HepG2 (cell line): ENCODE measurements around the gene FAM174C. TPM values are rescaled to one million over a fixed set of nuclear protein-coding genes. Genes with fewer than 3 reads are reported as not detected.

ENCODE experiments used
- ARNT2 ChIP-seq: sonication (generic); formaldehyde crosslinking; IDR thresholded peaks from 2 replicates; pipeline ENCODE4 v1.8.0; 2022; ENCODE audit warnings: mild to moderate bottlenecking, low read depth, missing genetic modification reagents, moderate library complexity
- CSRNP2 ChIP-seq: sonication (generic); formaldehyde crosslinking; conservative IDR thresholded peaks from 2 replicates; pipeline ENCODE4 v1.8.0; 2022; ENCODE audit warnings: low read depth, missing genetic modification reagents
- E2F1 ChIP-seq: sonication (generic); formaldehyde crosslinking; IDR thresholded peaks from 2 replicates; pipeline ENCODE4 v1.5.0; 2020; ENCODE audit warnings: missing genetic modification reagents
- GLI4 ChIP-seq: sonication (generic); formaldehyde crosslinking; IDR thresholded peaks from 2 replicates; pipeline ENCODE4 v1.5.1; 2020; ENCODE audit warnings: missing genetic modification reagents, mild to moderate bottlenecking, moderate library complexity, borderline replicate concordance
- JDP2 ChIP-seq: sonication (generic); formaldehyde crosslinking; IDR thresholded peaks from 2 replicates; pipeline ENCODE4 v1.8.1; 2022; ENCODE audit warnings: missing genetic modification reagents, borderline replicate concordance
- KLF12 ChIP-seq: sonication (generic); formaldehyde crosslinking; IDR thresholded peaks from 2 replicates; pipeline ENCODE4 v1.4.0; 2020; ENCODE audit warnings: missing genetic modification reagents, borderline replicate concordance
- KMT2A ChIP-seq: sonication (generic); formaldehyde crosslinking; IDR thresholded peaks from 2 replicates; pipeline ENCODE4 v1.4.0; 2020; ENCODE audit warnings: missing genetic modification reagents
- NONO ChIP-seq, 2 experiments: fragments of 450-650 bp in 1 of 2; sonication (generic) in 1 of 2; formaldehyde crosslinking in 1 of 2; IDR thresholded peaks in 1 of 2; conservative IDR thresholded peaks in 1 of 2; 2 replicates each; pipeline versions ENCODE4 v1.6.1 to v1.8.0; 2017 to 2022; ENCODE audit warnings: mild to moderate bottlenecking in 1 of 2, missing genetic modification reagents in 1 of 2, moderate library complexity in 1 of 2
- RERE ChIP-seq: IDR thresholded peaks from 2 replicates; pipeline ENCODE4 v1.6.1; 2016; ENCODE audit warnings: low read depth, missing genetic modification reagents, missing compliant biosample characterization
- SIX1 ChIP-seq: sonication (generic); formaldehyde crosslinking; IDR thresholded peaks from 2 replicates; pipeline ENCODE4 v1.4.0; 2020; ENCODE audit warnings: missing genetic modification reagents, borderline replicate concordance
- ZNF263 ChIP-seq: sonication (generic); formaldehyde crosslinking; IDR thresholded peaks from 2 replicates; pipeline ENCODE4 v1.4.0; 2020; ENCODE audit warnings: missing genetic modification reagents
- ZNF691 ChIP-seq: sonication (generic); formaldehyde crosslinking; IDR thresholded peaks from 2 replicates; pipeline ENCODE4 v1.4.0; 2020; ENCODE audit warnings: missing genetic modification reagents, low read depth, mild to moderate bottlenecking, borderline replicate concordance
- ZSCAN20 ChIP-seq: sonication (generic); formaldehyde crosslinking; IDR thresholded peaks from 2 replicates; pipeline ENCODE4 v1.4.0; 2020; ENCODE audit warnings: missing genetic modification reagents, mild to moderate bottlenecking, borderline replicate concordance
- polyA plus RNA-seq, 8 experiments: library from polyadenylated mRNA; depleted of rRNA in 3 of 8; stranded (reverse) in 7 of 8; unstranded in 1 of 8; fragments of >200 nt; fragmentation: Illumina TruSeq in 4 of 8; extraction: Trizol in 4 of 8; gene quantifications; 2 replicates each; pipeline versions ENCODE4 v1.2.1 to v1.2.3, GENCODE V29; 2011 to 2016; ENCODE audit warnings: low read depth in 4 of 8, missing spikeins in 1 of 8, mixed read lengths in 1 of 8; ENCODE audit not compliant: insufficient read depth in 1 of 8
- total RNA-seq, 5 experiments: library from RNA; depleted of rRNA; stranded (reverse); fragments of >200 nt; fragmentation: Illumina TruSeq; extraction: Trizol; gene quantifications; 2 replicates each; pipeline ENCODE4 v1.2.3, GENCODE V29; 2016; ENCODE audit warnings: low read depth in 1 of 5
- TF ChIP-seq, protein P1 (sequence below): sonication (generic); formaldehyde crosslinking; IDR thresholded peaks from 2 replicates; pipeline ENCODE4 v1.5.0; 2020; ENCODE audit warnings: mild to moderate bottlenecking, missing genetic modification reagents, borderline replicate concordance

The FAM174C gene
- total and polyA plus RNA-seq, 2 of the 13 experiments (the other 11 are each of a cell fraction or from before 2014, with no cell fraction given): 19.5 to 31.3 TPM

DNA sequence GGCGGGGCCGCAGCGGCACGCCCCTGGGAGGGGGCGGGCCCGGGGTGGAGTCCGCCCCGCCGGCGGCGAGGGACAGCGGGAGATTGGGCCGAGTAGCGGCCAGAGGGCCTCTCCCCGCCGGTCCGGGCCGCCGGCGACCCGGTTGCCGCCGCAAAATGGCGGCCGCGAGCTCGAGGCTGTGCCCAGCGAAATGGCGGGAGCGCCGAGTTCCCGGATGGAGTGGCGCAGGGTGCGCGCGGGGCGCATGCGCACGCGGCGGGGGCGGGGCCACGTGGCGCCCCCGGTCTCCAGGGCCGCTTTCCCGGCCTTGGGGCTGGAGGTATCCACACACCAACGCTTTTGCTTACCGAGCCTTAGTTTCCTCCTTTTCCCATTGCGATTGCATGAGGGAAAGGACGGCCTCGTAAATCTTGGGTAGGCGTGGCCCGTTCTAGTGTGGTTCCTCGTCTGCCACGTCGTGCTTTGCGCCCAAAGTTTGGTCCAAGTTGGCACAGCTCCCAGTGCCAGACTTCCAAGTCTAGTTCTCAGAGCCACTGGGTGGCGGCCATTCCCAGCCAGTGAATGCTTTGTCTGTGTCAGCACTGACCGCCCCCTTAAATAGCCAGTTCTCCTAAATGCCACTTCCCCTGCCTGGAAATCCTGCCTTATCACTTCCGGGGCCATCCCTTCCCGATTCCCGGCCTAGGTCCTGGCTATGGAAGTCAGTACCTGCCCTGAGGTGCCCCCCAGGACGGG is 5.7 kb upstream of the FAM174C start (continued):
- TF ChIP-seq, protein P1, sequence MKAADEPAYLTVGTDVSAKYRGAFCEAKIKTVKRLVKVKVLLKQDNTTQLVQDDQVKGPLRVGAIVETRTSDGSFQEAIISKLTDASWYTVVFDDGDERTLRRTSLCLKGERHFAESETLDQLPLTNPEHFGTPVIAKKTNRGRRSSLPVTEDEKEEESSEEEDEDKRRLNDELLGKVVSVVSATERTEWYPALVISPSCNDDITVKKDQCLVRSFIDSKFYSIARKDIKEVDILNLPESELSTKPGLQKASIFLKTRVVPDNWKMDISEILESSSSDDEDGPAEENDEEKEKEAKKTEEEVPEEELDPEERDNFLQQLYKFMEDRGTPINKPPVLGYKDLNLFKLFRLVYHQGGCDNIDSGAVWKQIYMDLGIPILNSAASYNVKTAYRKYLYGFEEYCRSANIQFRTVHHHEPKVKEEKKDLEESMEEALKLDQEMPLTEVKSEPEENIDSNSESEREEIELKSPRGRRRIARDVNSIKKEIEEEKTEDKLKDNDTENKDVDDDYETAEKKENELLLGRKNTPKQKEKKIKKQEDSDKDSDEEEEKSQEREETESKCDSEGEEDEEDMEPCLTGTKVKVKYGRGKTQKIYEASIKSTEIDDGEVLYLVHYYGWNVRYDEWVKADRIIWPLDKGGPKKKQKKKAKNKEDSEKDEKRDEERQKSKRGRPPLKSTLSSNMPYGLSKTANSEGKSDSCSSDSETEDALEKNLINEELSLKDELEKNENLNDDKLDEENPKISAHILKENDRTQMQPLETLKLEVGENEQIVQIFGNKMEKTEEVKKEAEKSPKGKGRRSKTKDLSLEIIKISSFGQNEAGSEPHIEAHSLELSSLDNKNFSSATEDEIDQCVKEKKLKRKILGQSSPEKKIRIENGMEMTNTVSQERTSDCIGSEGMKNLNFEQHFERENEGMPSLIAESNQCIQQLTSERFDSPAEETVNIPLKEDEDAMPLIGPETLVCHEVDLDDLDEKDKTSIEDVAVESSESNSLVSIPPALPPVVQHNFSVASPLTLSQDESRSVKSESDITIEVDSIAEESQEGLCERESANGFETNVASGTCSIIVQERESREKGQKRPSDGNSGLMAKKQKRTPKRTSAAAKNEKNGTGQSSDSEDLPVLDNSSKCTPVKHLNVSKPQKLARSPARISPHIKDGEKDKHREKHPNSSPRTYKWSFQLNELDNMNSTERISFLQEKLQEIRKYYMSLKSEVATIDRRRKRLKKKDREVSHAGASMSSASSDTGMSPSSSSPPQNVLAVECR (CRISPR knock-in tag): peak; percentile 90
- TF ChIP-seq CSRNP2 (CRISPR knock-in tag) (0 out of 2 replicates have a peak, but pooled peaks have one; percentile 24), ZSCAN20 (CRISPR knock-in tag) (no peak), E2F1 (no peak), ZNF263 (CRISPR knock-in tag) (no peak), KMT2A (CRISPR knock-in tag) (no peak), ZNF691 (peak; percentile 22; the same call in 1 of the 2 replicates), NONO (IDR thresholded peaks at IDR 0.05) (no peak), NONO (CRISPR knock-in tag; conservative IDR thresholded peaks at IDR 0.05) (no peak), GLI4 (CRISPR knock-in tag) (no peak), KLF12 (CRISPR knock-in tag) (no peak), SIX1 (no peak), RERE (CRISPR knock-in tag) (no peak), ARNT2 (peak; percentile 90), JDP2 (no peak)
